A549 (cell line): ENCODE measurements around the gene MBP. TPM values are rescaled to one million over a fixed set of nuclear protein-coding genes. Genes with fewer than 3 reads are reported as not detected.

Experiments
- ATAC-seq, 2 experiments: fragments of 200-7000 bp in 1 of 2; fragments of >200 bp in 1 of 2; cut with Nextera tagmentation in 1 of 2; cut with Tn5 transposase in 1 of 2; 3 replicates each; pipeline versions ENCODE4 v1.8.0 to v1.9.1; 2018 to 2020; ENCODE audit warnings: mild to moderate bottlenecking in 1 of 2, moderate library complexity in 1 of 2
- CTCF ChIA-PET: fragments of 300-600 bp; sonication (Branson Sonifier 250); formaldehyde crosslinking; extraction: SDS; loops from one replicate; lab custom pipeline; 2021; ENCODE audit warnings: antibody characterized with exemption, inconsistent platforms; lab: Yijun Ruan, JAX
- POLR2A ChIA-PET: fragments of 350-600 bp; formaldehyde crosslinking; extraction: SDS; loops from one replicate; lab custom pipeline; 2021; ENCODE audit warnings: antibody characterized with exemption, inconsistent platforms; lab: Yijun Ruan, JAX
- DNase-seq, 2 experiments: peaks; one replicate each; pipeline versions ENCODE4 v3.0.0 to v3.0.0-alpha.2; 2011 to 2016; ENCODE audit warnings: low read depth in 1 of 2, low spot score in 1 of 2
- FAIRE-seq: peaks from 2 replicates; lab custom pipeline; 2011; peaks lifted over from hg19 to GRCh38; lab: Jason Lieb, UNC
- H3K27ac ChIP-seq, 2 experiments: fragments of >200 bp; sonication (Bioruptor Twin); formaldehyde crosslinking; 3 replicates each; pipeline ENCODE4 v1.5.1; 2016 to 2017
- H3K4me1 ChIP-seq: fragments of >200 bp; sonication (Bioruptor Twin); formaldehyde crosslinking; 3 replicates; pipeline ENCODE4 v1.6.1; 2016
- H3K4me2 ChIP-seq: fragments of >200 bp; sonication (Bioruptor Twin); formaldehyde crosslinking; 3 replicates; pipeline ENCODE4 v1.6.1; 2016
- H3K4me3 ChIP-seq: fragments of >200 bp; sonication (Bioruptor Twin); formaldehyde crosslinking; 3 replicates; pipeline ENCODE4 v1.5.1; 2016
- H3K9me3 ChIP-seq: fragments of >200 bp; sonication (Bioruptor Twin); formaldehyde crosslinking; 3 replicates; pipeline ENCODE4 v1.6.1; 2016
- BHLHE40 ChIP-seq: IDR thresholded peaks from 2 replicates; pipeline ENCODE4 v1.6.1; 2012; ENCODE audit warnings: low read depth, low read length, inconsistent platforms
- CBX8 ChIP-seq: fragments of 200-600 bp; sonication (generic); IDR thresholded peaks from 2 replicates; pipeline ENCODE4 v1.6.1; 2016
- CHD4 ChIP-seq: fragments of 200-600 bp; sonication (generic); IDR thresholded peaks from 2 replicates; pipeline ENCODE4 v1.6.1; 2016; ENCODE audit warnings: antibody characterized with exemption, mild to moderate bottlenecking, borderline replicate concordance
- CTCF ChIP-seq: fragments of >200 bp; sonication (Bioruptor Twin); formaldehyde crosslinking; IDR thresholded peaks from 3 replicates; pipeline ENCODE4 v1.5.1; 2016
- EP300 ChIP-seq, 2 experiments: fragments of >200 bp; sonication (Bioruptor Twin); formaldehyde crosslinking; IDR thresholded peaks; 2 replicates in 1 of 2; 3 replicates in 1 of 2; pipeline ENCODE4 v1.6.1; 2016 to 2017
- FOSL2 ChIP-seq, 2 experiments: fragments of 450-650 bp in 1 of 2; fragments of >200 bp in 1 of 2; sonication (Bioruptor Twin) in 1 of 2; formaldehyde crosslinking; IDR thresholded peaks; 2 replicates each; pipeline versions ENCODE4 v1.5.0 to v1.6.1; 2016 to 2020; ENCODE audit warnings: mild to moderate bottlenecking in 1 of 2, moderate library complexity in 1 of 2
- JUNB ChIP-seq: fragments of >200 bp; sonication (Bioruptor Twin); formaldehyde crosslinking; IDR thresholded peaks from 2 replicates; pipeline ENCODE4 v1.6.1; 2016
- NR3C1 ChIP-seq: fragments of >200 bp; sonication (Bioruptor Twin); formaldehyde crosslinking; IDR thresholded peaks from 3 replicates; pipeline ENCODE4 v1.6.1; 2017
- RARB ChIP-seq: fragments of 250-450 bp; sonication (Bioruptor Pico); IDR thresholded peaks from 2 replicates; pipeline ENCODE4 v1.8.0; 2021; ENCODE audit warnings: mild to moderate bottlenecking, moderate library complexity
- RCOR1 ChIP-seq: fragments of 150-350 bp; IDR thresholded peaks from 2 replicates; pipeline ENCODE4 v1.6.1; 2014; ENCODE audit warnings: antibody characterized with exemption, low read length, low read depth
- REST ChIP-seq: fragments of 200-600 bp; sonication (generic); IDR thresholded peaks from 2 replicates; pipeline ENCODE4 v1.6.1; 2016; ENCODE audit warnings: antibody characterized with exemption, mild to moderate bottlenecking, moderate library complexity
- USF2 ChIP-seq: fragments of 450-650 bp; IDR thresholded peaks from 2 replicates; pipeline ENCODE4 v1.6.1; 2014; ENCODE audit warnings: antibody characterized with exemption
- ZC3H11A ChIP-seq: fragments of 450-650 bp; IDR thresholded peaks from 2 replicates; pipeline ENCODE4 v1.6.1; 2014; ENCODE audit warnings: antibody characterized with exemption, mild to moderate bottlenecking
- ZFP36 ChIP-seq: fragments of 450-650 bp; IDR thresholded peaks from 2 replicates; pipeline ENCODE4 v1.6.1; 2014; ENCODE audit warnings: borderline replicate concordance; ENCODE audit not compliant: partially characterized antibody
- WGBS: methylation state at CpG from one replicate; pipeline ENCODE4 v1.1.6; 2017; ENCODE audit errors: missing lambda C conversion rate; 5-methylcytosine and 5-hydroxymethylcytosine counted together
- polyA plus RNA-seq, 4 experiments: library from polyadenylated mRNA; depleted of rRNA in 3 of 4; stranded (reverse); fragments of >200 nt; fragmentation: RNase III in 1 of 4; extraction: RNeasy Plus Mini Kit Qiagen cat#74134 plus additional on column Dnase treatment in 1 of 4; gene quantifications; 2 replicates in 3 of 4; 3 replicates in 1 of 4; pipeline ENCODE4 v1.2.3, GENCODE V29; 2011 to 2017

Gene MBP
- polyA plus RNA-seq, 2 of the 4 experiments (the other 2 are of a cell fraction), result 8.6 to 33.1 TPM

GRCh38 chr18:76979111-76979751 lies 153.4 kb downstream of the MBP start (continued):
- TF ChIP-seq REST, result no peak

- H3K4me1 ChIP-seq, result no peaks in the 10 kb centered on the region
- no peak overlapping the region for H3K4me3 ChIP-seq
- DNase-seq, result no peak
- no peak overlapping the region for H3K4me2 ChIP-seq
- H3K9me3 ChIP-seq, result no peaks in the 10 kb centered on the region
- POLR2A ChIA-PET, result no interaction called here
- no peak overlapping the region for H3K27ac ChIP-seq
- CTCF ChIA-PET, result interaction anchor here (0.6 kb wide), 1 partner anchor 298 kb away, joined by 3 read pairs; no protein-coding TSS in a partner anchor
- WGBS, result 86% methylated on average over 13 of the region's 14 CpGs
- no peak for ATAC-seq
- TF ChIP-seq REST, result no peak
- TF ChIP-seq FOSL2 (IDR thresholded peaks at IDR 0.05), result no peak
- no peak for TF ChIP-seq FOSL2 (CRISPR knock-in tag; IDR thresholded peaks at IDR 0.05)
- no peak for TF ChIP-seq CHD4
- TF ChIP-seq USF2, result no peak
- TF ChIP-seq BHLHE40, result no peak
- no peak for TF ChIP-seq NR3C1
- no peak for TF ChIP-seq CTCF
- no peak for TF ChIP-seq RARB (CRISPR knock-in tag)
- TF ChIP-seq RCOR1, result no peak
- no peak for TF ChIP-seq ZC3H11A
- TF ChIP-seq EP300 (IDR thresholded peaks at IDR 0.05), result no peak
- TF ChIP-seq CBX8, result no peak
- no peak for TF ChIP-seq JUNB
- no peak for TF ChIP-seq ZFP36
- TF ChIP-seq, all 56 proteins: peak for 0
- FAIRE-seq, result no peak
These were observed 154.0 kb downstream of the MBP start for GRCh38 chr18:76978616-76979015.
